ENCODE data around the gene ITPRIPL2.

DNA sequence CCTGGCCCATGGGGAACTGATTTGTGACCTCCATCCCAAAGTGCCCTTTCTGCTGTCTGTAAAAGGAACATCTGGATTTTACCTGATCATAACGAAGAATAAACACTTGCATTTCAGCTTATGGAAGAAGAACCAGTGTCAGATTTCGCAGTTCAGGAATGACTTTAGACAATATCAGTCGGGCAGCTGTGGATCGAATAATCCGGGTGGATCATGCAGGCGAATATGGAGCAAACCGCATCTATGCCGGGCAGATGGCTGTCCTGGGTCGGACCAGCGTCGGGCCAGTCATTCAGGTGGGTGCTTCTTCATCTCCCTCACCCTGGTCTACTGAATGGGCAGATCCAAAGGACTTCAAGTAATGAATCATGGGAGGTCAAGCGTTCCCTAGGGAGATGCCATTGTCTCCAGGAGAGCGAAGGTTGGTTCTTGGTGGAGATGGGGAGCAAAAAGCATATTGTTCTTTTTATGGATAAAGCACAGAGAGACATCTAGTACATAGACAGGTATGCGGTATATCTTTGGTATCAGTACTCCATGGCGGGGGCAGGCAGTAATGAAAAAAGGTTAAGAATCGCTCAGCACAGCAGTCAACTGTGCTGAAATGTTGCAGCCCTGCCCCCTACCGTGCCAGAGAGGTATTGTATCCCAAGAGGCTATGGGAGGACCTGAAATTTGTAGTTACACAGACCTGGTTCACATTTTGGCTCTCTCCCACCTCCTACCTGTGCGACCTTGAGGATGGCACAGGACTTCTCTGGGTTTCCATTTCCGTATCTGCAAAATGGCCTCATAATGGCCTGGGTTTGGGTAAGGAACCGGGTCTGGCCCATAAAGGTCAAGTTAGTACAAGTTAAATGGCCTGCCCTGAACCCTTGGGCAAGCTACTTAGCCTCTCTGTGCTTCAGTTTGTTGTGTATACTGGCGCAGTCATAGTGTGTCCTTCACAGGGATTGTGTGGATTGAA, 41.7 kb upstream of the ITPRIPL2 start:
- TF ChIP-seq, protein P1, sequence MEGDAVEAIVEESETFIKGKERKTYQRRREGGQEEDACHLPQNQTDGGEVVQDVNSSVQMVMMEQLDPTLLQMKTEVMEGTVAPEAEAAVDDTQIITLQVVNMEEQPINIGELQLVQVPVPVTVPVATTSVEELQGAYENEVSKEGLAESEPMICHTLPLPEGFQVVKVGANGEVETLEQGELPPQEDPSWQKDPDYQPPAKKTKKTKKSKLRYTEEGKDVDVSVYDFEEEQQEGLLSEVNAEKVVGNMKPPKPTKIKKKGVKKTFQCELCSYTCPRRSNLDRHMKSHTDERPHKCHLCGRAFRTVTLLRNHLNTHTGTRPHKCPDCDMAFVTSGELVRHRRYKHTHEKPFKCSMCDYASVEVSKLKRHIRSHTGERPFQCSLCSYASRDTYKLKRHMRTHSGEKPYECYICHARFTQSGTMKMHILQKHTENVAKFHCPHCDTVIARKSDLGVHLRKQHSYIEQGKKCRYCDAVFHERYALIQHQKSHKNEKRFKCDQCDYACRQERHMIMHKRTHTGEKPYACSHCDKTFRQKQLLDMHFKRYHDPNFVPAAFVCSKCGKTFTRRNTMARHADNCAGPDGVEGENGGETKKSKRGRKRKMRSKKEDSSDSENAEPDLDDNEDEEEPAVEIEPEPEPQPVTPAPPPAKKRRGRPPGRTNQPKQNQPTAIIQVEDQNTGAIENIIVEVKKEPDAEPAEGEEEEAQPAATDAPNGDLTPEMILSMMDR (IDR thresholded peaks at IDR 0.05 in 4 of 5, conservative IDR thresholded peaks at IDR 0.05 in 1 of 5): peak in 4 of 5 experiments; percentile 27 to 59 (median 54)
- no peak for TF ChIP-seq POLR2A (IDR thresholded peaks at IDR 0.05)
